Parietal lobe (tissue), 1 donor: ENCODE results near the gene ENTREP3. TPM values are rescaled to one million over a fixed set of nuclear protein-coding genes. Genes with fewer than 3 reads are reported as not detected.

Experiments used
- total RNA-seq: library from RNA; depleted of rRNA; stranded (reverse); fragments of >200 nt; gene quantifications from one replicate; pipeline ENCODE4 v1.2.3, GENCODE V29; 2014

Gene ENTREP3, protein sequence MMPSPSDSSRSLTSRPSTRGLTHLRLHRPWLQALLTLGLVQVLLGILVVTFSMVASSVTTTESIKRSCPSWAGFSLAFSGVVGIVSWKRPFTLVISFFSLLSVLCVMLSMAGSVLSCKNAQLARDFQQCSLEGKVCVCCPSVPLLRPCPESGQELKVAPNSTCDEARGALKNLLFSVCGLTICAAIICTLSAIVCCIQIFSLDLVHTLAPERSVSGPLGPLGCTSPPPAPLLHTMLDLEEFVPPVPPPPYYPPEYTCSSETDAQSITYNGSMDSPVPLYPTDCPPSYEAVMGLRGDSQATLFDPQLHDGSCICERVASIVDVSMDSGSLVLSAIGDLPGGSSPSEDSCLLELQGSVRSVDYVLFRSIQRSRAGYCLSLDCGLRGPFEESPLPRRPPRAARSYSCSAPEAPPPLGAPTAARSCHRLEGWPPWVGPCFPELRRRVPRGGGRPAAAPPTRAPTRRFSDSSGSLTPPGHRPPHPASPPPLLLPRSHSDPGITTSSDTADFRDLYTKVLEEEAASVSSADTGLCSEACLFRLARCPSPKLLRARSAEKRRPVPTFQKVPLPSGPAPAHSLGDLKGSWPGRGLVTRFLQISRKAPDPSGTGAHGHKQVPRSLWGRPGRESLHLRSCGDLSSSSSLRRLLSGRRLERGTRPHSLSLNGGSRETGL
- total RNA-seq = 8.8 TPM

DNA sequence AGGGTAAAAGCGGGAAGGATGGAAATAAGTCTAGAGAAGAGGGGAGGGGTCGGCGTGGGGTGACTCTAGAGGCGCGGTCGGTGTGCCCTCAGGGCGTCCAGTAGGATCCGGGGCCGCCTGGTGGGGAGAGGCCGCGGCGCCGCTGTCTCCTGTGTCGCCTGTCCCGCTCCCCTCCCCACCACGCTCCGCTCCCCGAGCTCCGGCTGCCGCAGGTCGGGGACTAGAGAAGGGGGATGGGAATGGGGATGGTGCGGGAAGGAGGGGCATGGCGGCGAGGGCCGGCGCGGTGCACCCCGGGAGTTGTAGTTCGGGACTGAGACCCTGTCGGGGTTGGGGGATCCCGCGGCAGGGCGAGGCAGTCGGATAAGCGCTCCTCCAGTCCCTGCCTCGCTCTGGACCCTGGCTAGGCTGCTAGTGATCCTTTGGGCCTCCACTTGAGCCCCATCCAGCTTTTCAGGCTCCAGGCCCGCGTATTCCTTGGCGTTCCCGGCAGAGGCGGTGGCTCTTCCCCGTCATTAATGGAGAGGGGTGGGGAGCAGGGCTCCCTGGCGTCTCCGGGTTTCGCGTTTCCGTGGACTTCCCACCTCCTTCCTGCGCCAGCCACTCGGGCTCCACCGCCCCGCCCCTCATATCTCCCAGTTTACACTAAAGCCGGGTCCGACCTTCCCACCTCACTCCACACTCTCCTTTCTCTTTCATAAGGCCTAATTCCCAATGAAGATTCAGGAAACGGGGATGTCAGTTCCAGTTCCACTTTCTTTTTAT lies at the start of gene ENTREP3:
Gene ENTREP3 (minus strand): TSS at position 241 of the 765 bp plus-strand sequence. CDS start 606 bp downstream, outside the sequence.

GRCh38 chr1:155301342-155301841 lies 46.1 kb upstream of the ENTREP3 start, which contains the start of gene PKLR:
PKLR (minus strand) TSS chr1:155301438; CDS start chr1:155301395, 43 bp downstream.

DNA sequence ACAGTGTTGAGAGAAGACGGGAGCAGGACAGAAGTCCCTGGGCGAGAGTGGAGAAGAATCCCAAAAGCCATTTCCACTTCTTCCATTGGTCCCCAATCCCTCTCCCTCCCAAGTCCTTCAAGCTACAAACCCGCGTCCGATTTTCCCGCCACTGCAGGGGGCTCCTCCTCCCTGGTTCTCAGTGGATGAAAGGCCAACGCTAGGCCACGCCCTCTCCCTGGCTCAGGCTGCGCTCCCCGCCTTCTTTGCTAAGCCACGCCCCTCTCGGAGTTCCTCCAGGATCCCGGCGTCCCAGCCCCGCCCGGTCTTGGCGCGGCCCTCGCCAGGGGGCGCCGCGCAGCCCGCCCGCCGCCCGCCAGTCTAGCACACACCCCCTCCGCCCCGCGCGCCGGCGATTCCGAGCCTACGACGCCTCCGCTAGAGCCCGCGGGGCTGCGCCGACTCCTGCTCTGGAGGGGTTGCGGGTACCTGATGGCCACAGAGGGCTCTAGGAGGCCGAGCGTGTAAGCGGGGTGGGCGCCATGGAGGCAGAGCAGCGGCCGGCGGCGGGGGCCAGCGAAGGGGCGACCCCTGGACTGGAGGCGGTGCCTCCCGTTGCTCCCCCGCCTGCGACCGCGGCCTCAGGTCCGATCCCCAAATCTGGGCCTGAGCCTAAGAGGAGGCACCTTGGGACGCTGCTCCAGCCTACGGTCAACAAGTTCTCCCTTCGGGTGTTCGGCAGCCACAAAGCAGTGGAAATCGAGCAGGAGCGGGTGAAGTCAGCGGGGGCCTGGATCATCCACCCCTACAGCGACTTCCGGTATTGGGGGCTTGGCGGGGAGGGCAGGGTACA lies 22.0 kb upstream of the ENTREP3 start, which contains the start of gene HCN3:
Gene HCN3 (plus strand): TSS at position 394 of the 832 bp plus-strand sequence. CDS start 128 bp downstream, at position 522.

GRCh38 chr1:155273343-155274245 lies 18.3 kb upstream of the ENTREP3 start, which contains the start of gene CLK2:
CLK2 (minus strand) TSS chr1:155273504; CDS start chr1:155270977, 2,527 bp downstream.

GRCh38 chr1:155261852-155262673 lies 6.8 kb upstream of the ENTREP3 start, which contains the start of gene SCAMP3:
SCAMP3 (minus strand) TSS chr1:155262360; CDS start chr1:155262151, 209 bp downstream.

GRCh38 chr1:155208541-155209311 lies 46.6 kb downstream of the ENTREP3 start, which contains the start of gene MTX1:
MTX1 (plus strand) TSS chr1:155208695; CDS start chr1:155208805, 110 bp downstream.

GRCh38 chr1:155207806-155208540 lies 47.3 kb downstream of the ENTREP3 start, which contains the start of gene THBS3:
THBS3 (minus strand) TSS chr1:155207897; CDS start chr1:155207876, 21 bp downstream.

Other genes starting within 250 kb of the ENTREP3 start
- not detected for gene DCST2, start 221.7 kb downstream of the ENTREP3 start, total RNA-seq
- not detected for gene DCST1, start 221.7 kb downstream of the ENTREP3 start, total RNA-seq
- gene ADAM15, start 204.2 kb downstream of the ENTREP3 start, total RNA-seq = 27.9 TPM
- gene EFNA4, start 191.7 kb downstream of the ENTREP3 start, total RNA-seq = 0.63 TPM
- gene EFNA3, start 176.6 kb downstream of the ENTREP3 start, total RNA-seq = 11.3 TPM
- gene EFNA1, start 127.6 kb downstream of the ENTREP3 start, total RNA-seq = 5.6 TPM
- 7.5 TPM for gene SLC50A1, start 119.6 kb downstream of the ENTREP3 start, total RNA-seq
- 12.5 TPM for gene DPM3, start 115.0 kb downstream of the ENTREP3 start, total RNA-seq
- 37.2 TPM for gene KRTCAP2, start 82.2 kb downstream of the ENTREP3 start, total RNA-seq
- 36.3 TPM for gene TRIM46, start 81.6 kb downstream of the ENTREP3 start, total RNA-seq
- 17.2 TPM for gene THBS3, start 47.6 kb downstream of the ENTREP3 start, total RNA-seq
- gene MTX1, start 46.8 kb downstream of the ENTREP3 start, total RNA-seq = 16.6 TPM
- gene SCAMP3, start 6.9 kb upstream of the ENTREP3 start, total RNA-seq = 22.8 TPM
- gene CLK2, start 18.0 kb upstream of the ENTREP3 start, total RNA-seq = 46.3 TPM
- gene HCN3, start 22.0 kb upstream of the ENTREP3 start, total RNA-seq = 27.2 TPM
- gene PKLR, start 46.0 kb upstream of the ENTREP3 start, total RNA-seq = not detected
- 119 TPM for gene FDPS, start 53.4 kb upstream of the ENTREP3 start, total RNA-seq
- gene RUSC1, start 65.4 kb upstream of the ENTREP3 start, total RNA-seq = 62.6 TPM